ENCODE data around the gene NCAPD2. TPM values are rescaled to one million over a fixed set of nuclear protein-coding genes. Genes with fewer than 3 reads are reported as not detected.
"Not testable (repeated sequence)": the region's sequence is repeated elsewhere in the genome, so short reads cannot be mapped to it uniquely, and the experiment has no call there.

NCAPD2 gene
- total RNA-seq, 1 experiment from 2014 or later: 60.2 TPM

GRCh38 chr12:6465467-6466183 is 28.3 kb upstream of the NCAPD2 start:
- peak; percentile 48 for DNase-seq (ENCODE audit: low spot score)

- no peak for DNase-seq (ENCODE audit: low spot score)
These were observed 27.7 kb upstream of the NCAPD2 start for GRCh38 chr12:6466184-6466573.

GRCh38 chr12:6466751-6467150 is 27.2 kb upstream of the NCAPD2 start:
- not testable (repeated sequence) for DNase-seq (ENCODE audit: low spot score)

GRCh38 chr12:6467571-6468282 is 26.2 kb upstream of the NCAPD2 start:
- DNase-seq (ENCODE audit: low spot score): not testable (repeated sequence)

DNA sequence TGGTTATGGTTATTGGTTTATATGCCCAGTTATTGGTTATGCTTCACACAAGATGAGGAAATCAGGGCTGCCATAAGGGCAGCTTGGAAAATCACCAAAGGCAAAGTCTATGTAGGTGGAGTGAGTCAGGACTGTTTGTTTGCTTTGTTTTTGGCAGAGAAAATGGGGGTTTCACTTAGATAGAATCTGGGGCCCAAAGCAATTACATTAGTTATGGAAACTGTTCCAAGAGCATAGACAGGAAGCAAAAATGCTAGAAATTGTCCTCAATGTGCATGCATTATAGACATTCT is 25.7 kb upstream of the NCAPD2 start:
- DNase-seq (ENCODE audit: low spot score): no peak

GRCh38 chr12:6469092-6469491 is 24.8 kb upstream of the NCAPD2 start:
- DNase-seq (ENCODE audit: low spot score): no peak

- DNase-seq (ENCODE audit: low spot score): no peak
These were observed 24.1 kb upstream of the NCAPD2 start for GRCh38 chr12:6469609-6470374.

DNA sequence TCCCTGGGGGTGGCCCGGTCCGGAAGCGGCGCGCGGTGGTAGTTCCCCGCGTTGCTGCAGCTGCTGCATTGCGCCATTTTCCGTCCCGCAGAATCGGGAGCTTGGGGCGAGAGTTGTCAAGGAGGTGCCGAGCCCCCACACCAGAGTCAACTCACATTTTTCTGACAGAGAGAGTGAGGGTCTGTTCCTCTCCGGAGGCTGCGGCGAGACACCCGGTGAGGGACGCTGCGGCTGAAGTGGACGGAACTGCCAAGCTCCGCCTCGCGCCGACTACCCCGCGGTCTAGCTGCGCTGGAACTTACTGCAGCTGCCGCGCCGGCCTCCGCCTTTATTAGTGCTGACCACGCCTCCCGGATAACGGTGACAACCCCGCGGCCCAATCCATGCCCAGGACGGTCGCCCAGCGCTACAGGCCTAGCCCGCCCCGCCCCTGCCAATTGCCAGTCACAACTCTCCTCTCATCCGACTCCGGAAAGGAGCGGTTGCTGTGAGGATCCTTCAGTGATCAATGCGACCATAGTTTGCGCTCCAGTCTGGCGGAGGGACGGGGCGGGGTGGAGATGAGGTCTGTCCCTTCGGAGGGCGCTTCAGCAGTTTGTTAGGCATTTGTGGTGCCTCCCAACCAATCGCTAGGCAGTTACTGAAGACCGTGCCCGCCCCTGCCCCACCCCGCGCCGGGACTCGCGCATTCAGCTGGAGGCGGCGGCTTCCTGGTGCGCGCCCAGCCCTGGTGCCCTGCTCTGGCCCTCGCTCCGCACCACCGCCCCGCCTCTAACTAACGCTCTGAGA is 23.3 kb upstream of the NCAPD2 start, which contains the start of gene VAMP1:
TSS of gene VAMP1 (minus strand) at position 303 of the 789 bp plus-strand sequence. CDS start at position 157, 146 bp downstream.
- DNase-seq (ENCODE audit: low spot score): peak; percentile 90

GRCh38 chr12:6471989-6472360 is 21.9 kb upstream of the NCAPD2 start:
- no peak for DNase-seq (ENCODE audit: low spot score)

DNA sequence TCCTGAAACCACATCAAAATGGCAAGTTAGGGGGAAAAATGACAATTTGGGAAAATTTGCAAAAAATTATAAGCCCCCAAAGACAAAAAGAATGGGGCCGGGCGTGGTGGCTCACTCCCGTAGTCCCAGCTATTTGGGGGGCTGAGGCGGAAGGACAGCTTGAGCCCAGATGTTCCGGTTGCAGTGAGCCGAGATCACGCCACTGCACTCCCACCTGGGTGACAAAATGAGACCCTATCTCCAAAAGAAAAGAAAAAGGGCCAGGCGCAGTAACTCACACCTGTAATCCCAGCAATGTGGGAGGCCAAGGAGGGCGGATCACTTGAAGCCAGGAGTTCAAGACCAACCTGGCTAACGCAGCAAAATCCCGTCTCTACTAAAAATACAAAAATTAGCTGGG is 21.4 kb upstream of the NCAPD2 start:
- DNase-seq (ENCODE audit: low spot score): no peak

DNA sequence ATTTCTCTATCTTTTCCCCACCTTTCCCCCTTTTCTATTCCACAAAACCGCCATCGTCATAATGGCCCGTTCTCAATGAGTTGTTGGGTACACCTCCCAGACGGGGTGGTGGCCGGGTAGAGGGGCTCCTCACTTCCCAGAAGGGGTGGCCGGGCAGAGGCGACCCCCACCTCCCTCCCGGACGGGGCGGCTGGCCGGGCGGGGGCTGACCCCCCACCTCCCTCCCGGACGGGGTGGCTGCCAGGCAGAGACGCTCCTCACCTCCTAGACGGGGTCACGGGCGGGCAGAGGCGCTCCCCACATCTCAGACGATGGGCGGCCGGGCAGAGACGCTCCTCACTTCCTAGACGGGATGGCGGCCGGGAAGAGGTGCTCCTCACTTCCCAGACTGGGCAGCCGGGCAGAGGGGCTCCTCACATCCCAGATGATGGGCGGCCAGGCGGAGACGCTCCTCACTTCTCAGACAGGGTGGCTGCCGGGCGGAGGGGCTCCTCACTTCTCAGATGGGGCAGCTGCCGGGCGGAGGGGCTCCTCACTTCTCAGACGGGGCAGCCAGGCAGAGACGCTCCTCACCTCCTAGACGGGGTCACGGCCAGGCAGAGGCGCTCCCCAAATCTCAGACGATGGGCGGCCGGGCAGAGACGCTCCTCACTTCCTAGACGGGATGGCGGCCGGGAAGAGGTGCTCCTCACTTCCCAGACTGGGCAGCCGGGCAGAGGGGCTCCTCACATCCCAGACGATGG is 18.5 kb upstream of the NCAPD2 start:
- DNase-seq (ENCODE audit: low spot score): not testable (repeated sequence)

DNA sequence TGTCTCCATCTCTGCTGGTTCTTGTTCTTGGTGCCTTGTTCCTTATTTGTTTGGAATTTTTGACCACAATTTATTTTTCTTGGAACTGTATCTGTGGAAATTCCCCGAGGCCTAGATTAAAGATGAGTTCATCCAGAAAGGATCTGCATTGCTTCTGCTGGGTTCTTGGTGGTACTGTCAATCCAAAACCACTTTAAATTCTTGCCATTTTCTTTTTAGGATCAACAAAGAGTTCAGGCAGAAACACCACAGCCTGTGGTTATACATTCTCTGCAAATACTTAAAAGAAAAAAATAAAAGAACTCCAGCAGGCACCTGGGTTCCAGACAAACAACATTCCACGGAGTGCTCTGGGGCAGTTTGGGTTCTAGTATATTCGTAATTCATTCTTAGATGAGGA is 17.4 kb upstream of the NCAPD2 start:
- peak; percentile 63 for DNase-seq (ENCODE audit: low spot score)

DNA sequence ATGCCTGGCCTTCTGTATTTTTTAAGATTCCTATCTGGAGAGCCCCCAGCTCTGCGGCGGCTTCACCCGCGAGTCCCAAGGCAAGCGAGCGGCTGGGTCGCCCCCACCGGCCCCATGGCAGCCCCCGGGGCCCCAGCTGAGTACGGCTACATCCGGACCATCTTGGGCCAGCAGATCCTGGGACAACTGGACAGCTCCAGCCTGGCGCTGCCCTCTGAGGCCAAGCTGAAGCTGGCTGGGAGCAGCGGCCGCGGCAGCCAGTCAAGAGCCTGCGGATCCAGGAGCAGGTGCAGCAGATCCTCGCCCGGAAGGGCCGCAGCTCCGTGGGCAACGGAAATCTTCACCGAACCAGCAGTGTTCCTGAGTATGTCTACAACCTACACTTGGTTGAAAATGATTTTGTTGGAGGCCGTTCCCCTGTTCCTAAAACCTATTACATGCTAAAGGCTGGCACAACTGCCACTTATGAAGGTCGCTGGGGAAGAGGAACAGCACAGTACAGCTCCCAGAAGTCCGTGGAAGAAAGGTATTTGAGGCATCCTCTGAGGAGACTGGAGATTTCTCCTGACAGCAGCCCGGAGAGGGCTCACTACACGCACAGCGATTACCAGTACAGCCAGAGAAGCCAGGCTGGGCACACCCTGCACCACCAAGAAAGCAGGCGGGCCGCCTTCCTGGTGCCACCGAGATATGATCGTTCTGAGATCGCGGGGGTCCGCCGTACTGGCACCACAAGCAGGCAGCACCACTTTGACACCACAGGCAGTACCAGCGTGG is 16.1 kb upstream of the NCAPD2 start:
- DNase-seq (ENCODE audit: low spot score): not testable (repeated sequence)

DNA sequence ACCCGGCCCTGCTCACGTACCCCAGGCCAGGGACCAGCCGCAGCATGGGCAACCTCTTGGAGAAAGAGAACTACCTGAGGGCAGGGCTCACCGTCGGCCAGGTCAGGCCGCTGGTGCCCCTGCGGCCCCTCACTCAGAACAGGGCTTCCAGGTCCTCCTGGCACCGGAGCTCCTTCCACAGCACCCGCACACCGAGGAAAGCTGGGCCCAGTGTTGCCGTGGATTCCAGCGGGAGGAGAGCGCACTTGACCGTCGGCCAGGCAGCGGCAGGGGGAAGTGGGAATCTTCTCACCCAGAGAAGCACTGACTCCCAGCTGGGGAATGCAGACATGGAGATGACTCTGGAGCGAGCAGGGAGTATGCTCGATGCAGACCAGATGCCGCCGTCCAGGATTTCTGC is 15.5 kb upstream of the NCAPD2 start:
- DNase-seq (ENCODE audit: low spot score): no peak

DNA sequence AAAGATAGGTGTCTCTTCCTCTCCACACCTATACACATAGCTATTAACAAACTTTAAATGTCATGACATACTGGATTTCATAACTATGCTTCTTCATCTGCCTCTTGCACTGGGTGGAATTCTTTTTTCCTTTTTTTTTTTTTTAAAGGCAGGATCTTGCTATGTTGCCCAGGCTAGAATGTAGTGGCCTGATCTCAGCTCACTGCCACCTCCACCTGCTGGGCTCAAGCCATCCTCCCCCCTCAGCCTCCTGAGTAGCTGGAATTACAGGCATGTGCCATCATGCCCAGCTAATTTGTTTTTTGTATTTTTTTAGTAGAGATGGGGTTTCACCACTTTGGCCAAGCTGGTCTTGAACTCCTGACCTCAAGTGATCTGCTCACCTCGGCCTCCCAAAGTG is 5.7 kb upstream of the NCAPD2 start:
- no peak for DNase-seq (ENCODE audit: low spot score)

GRCh38 chr12:6489449-6489848 is 4.5 kb upstream of the NCAPD2 start:
- DNase-seq (ENCODE audit: low spot score): no peak

DNA sequence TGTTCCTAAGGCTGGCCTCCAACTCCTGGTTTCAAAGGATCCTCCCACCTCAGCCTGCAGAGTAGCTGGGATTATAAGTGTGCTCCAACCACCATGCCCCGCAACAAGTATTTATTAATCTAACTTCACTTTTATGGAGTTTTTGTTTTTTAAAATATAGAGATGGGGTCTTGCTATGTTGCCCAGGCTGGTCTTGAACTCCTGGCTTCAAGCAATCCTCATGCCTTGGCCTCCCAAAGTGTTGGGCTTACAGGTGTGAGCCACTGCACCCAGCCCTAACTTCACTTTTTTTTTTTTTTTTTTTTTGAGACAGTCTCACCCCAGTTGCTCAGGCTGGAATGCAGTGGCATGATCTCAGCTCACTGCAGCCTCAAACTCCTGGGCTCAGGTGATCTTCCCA is 3.2 kb upstream of the NCAPD2 start:
- not testable (repeated sequence) for DNase-seq (ENCODE audit: low spot score)

DNA sequence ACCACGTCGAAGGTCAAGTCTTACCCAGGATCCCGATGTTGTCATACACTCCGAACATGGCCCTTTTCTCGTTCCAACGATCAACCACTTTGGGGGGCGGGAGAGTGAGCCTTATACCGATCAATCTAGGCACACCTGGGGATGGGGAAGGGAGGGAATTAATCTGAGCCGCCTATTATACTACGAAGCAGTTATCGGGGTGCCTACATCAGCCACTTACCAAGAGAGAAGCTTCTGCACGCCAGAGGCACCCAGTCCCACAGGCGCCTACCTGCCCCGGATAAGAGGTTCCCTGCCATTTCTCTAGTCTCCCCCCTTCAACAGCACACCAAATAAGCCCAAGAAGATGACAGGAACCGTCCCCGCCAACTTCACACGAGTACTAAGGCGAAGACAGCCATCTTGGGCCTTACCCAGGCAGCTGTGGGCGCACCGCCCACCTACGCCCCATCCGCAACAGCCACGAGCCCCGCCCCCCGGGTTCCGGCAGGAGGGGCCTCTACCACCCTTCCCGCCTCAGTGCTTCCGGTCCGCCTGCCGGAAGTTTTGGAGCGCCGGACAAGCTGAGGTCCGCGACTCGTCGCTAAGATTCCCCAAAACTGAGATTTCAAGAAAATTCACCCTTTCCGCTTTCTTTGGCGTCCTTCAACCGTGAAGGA is 935 bp upstream of the NCAPD2 start, which contains the start of gene MRPL51:
TSS of gene MRPL51 (minus strand) at position 425 of the 659 bp plus-strand sequence. CDS start at position 299, 126 bp downstream.
- DNase-seq (ENCODE audit: low spot score): peak; percentile 82

GRCh38 chr12:6494258-6494743 is 399 bp downstream of the NCAPD2 start:
- DNase-seq (ENCODE audit: low spot score): no peak

- DNase-seq (ENCODE audit: low spot score): no peak
These were observed 1.1 kb downstream of the NCAPD2 start for GRCh38 chr12:6494968-6495367.

All from A172 (cell line).